Measurements from ENCODE around the gene MBNL2.

Gene MBNL2

DNA sequence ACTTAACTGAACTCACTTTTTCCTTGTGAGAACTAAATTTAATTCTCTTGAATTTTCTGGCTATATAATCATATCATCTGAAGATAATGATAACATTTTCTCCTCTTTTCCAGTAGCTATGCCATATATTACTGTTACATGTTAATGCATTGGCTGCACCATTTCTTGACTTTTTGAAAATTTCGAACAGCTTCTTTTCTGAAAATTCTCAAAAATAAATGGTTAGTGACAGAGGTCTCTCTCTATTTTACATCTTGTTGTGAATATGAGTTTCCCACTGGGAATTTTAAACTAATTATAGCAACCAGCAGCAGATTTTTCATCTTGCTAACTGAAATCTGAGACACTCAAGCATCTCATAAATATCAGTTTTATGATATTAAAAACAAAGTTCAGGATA, 30.6 kb downstream of the MBNL2 start:
- no peak for DNase-seq (ENCODE audit: low read depth, low spot score)

DNA sequence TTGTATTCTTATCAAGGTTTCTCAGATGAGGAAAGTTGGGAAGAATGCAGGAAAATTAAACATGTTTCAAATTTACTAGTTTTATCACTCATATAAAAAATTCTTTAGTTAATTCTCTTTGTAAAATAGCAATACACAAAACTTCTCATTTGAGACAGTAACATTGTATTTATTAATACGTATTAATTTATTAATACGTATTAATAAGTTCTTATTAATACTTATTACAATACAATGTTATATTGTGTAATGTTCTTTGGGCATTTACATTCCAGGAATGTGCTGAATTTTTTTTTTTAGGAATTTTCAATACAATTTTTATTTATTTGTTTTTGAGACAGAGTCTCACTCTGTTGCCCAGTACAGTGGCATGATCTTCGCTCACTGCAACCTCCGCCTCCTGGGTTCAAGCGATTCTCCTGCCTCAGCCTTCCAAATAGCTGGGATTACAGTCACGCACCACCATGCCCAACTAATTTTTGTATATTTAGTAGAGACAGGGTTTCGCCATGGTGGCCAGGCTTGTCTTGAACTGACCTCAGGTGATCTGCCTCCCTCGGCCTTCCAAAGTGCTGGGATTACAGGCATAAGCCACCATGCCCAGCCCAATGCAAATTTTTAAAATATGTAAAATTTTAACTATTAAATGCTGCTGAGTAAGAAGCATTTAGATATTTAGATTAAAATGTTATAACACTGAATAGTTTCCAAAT, 31.6 kb downstream of the MBNL2 start:
- DNase-seq (ENCODE audit: low read depth, low spot score) = no peak

DNA sequence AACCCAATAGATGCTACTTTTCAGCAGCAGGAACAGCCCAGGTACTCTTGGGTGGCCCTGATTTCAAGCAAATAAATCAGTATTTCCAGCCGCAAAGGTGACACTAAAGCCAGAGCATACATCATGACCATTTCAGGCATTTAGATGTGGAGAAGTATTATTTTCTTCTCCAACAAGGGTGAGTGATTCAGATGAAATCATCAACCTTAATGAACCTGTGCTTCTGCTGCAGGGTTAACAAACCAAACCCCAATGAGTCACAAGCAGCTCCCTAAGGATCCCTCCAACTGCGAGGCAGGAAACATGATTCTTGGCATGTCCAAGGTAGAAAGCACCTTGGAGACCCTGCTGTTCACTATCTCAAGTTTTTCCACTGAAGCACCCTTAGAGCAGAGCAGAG, 32.7 kb downstream of the MBNL2 start:
- no peak for DNase-seq (ENCODE audit: low read depth, low spot score)

DNA sequence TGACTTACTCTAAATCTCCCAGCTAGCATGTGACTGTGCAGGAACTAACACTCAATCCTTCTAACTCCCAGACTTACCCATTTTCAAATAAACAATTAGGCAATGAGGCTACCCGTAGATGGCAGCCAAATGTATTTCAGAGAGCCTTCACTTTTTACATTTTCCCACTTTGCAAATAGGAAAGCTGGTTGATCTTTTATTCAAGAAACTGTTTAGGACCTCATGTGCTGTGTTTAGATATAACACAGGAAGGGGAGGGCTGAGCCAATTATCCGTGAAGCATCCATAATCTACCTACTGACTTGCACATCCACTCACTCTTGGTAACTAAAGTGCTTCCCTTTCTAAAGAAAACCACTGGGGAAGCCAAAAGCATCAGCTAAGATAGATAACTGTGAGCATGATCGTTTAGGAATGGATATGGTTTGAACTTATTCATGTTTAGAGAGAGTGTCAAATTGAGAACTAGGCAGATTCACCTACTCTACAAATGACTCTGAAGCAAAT, 33.4 kb downstream of the MBNL2 start:
- DNase-seq (ENCODE audit: low read depth, low spot score) = no peak

DNA sequence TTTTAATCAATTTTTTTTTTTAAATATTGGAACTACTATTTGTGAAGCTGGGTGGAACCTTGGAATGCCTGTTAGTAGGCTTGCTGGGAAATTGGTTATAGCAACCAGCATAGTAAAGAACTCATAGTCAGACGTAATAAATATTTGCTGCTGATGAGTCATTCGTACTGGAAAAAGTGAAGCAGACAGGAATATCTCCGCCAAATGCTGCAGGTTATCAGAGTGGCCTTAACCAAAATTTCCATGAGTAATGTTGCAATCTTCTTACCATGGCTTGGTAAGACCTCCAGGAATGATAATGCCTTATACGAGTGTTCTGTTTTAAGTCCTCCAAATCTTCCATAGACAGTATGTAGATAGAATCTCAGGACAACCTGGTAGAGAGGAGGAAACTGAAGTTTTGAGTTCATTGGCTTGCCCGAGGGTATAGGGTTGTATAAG, 34.2 kb downstream of the MBNL2 start:
- no peak for DNase-seq (ENCODE audit: low read depth, low spot score)

DNA sequence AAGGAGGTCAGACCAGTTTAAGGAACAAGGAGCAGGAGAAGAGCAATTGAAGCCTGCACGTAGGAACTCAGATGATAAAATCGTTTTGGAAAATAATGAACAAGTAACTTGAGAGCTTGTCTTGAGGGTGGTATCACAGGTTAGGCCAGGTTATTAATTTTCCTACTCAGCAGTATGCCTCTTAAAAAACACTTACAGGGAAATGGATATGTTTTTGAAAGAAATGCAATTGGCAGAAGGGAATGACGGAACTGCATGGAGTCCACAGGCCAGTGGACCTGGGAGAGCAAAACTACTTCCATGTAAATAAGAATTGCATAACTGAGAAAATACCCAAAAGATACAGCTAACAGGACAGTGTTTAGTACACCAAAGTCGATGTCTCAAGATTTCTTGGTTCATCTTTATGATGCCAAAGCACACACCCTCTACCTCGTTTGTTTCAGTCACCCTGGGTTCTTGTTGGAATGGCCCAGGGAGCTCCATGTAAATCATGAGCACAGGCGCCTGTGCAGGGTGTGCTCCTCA, 35.2 kb downstream of the MBNL2 start:
- DNase-seq (ENCODE audit: low read depth, low spot score) = no peak

DNA sequence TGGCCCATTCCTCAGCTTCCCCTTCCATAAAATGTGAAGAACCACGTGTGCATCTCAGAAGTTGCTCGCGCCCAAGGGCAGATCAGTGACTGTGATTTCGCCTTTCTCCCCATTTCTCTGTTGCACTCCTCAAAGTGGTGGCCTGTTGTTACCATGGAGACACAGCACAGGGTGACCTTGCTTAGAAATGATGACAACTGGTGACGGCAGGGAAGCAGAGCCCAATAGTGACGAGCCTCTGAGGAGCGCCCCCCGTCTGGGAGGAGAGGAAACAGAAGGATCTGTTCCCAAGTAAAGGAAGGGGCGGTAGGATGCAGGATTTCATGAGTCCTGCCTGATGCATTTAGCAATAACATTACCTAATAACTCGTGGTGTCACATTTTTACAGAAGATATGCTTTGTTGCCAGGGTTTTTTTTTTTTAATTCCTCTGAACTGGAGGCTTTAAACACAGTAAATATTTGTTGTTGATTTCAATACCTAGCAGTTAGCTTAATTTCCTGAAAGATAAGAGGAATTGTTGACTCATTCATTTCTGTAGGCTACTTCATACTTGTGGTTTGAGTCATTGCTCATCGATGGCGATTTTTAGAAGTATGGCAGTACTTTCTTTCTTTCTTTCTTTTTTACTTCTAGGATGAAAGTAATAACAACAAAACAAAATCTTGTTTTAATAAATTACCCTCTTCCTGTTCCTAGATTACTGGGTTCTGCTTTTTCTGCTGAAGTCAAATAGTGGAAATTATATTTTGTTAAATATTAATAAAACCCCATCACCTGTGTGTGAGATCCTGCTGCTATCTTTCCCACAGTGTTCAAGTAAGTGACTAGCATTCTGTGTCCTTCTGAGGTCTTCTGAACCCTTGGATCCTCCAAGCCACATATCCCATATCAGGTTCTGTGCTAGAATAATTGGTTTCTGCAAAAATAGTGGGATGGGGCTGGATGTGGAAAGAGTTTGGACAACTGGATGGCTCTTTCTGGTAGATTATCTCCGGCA, 36.0 kb downstream of the MBNL2 start:
- DNase-seq (ENCODE audit: low read depth, low spot score) = peak; percentile 47

DNA sequence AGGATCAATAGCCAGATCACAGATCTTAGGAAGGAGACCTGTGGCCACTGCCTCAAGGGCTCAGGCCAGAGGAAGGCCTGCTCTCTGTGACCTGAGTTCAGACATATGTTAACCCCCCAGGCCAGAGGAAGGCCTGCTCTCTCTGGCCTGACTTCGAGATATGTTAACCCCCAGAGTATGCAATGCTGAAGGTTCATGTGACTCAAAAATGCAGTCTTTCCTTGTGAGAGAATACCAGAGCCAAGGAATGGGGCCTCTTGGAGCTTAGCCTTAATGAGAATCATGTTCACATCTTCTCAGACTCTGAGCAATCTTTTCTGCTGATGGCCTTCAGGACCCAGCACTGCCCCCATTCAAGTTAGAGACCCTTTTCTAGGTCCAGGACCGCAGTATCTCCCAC, 36.7 kb downstream of the MBNL2 start:
- peak; percentile 41 for DNase-seq (ENCODE audit: low read depth, low spot score)

DNA sequence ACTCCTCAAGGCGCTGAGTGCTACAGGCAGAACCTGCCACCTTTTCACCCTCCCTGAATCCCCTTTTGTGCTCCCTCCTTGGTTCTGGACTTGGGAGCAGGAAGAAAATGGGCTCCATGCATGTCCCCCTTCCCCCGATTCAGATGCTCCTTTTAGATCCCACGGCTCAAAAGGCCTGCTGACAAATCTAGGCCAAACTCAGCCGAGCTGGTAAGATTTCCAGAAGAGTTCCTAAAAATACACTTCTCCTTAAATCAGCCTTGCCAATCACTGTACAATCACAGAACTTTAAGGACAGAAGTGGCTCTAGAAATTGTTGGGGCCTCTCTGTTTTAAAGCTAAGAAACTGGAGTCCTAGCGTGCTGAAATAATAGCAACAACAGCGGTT, 37.3 kb downstream of the MBNL2 start:
- DNase-seq (ENCODE audit: low read depth, low spot score) = no peak

DNA sequence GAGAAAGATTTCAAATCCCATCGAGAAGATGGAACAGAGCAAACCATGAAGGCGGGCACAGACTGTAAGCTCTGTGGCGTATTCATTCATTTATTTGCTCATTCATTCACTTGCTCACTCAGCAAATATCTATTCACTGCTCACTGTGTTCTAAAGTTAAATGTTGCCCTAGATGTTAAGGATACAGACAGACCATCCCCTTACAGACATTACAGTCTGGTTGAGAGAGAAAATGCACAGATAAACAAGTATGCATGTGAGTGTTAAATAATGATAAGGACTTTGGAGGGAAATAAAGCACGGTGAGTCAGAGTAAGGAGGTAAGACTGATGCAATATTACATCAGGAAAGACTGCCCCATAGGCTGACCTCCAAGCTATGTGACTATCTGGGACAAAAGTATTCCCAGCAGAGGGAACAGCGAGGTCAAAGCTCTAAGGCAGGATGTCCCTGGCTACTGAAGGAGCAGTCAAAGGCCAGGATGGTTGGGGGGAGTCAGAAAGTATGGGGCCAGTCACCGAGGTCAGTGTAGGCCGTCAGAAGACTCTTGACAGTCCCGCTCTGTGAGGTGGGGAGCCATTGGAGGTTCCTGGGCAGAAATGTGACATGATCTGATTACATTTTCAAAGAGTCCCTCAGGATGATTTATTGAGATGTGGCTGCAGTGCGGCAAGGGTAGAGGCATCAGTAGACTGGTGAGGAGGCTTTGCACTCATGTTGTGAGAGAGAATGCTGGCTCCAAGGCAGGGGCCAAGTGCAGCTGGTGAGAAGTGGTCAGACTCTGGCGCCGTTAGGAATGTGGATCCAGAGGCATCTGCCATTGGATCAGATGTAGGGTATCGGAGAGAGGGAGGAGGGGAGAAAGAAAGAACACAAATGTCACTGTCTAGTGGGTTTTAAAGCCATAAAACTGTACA, 37.9 kb downstream of the MBNL2 start:
- DNase-seq (ENCODE audit: low read depth, low spot score) = no peak

DNA sequence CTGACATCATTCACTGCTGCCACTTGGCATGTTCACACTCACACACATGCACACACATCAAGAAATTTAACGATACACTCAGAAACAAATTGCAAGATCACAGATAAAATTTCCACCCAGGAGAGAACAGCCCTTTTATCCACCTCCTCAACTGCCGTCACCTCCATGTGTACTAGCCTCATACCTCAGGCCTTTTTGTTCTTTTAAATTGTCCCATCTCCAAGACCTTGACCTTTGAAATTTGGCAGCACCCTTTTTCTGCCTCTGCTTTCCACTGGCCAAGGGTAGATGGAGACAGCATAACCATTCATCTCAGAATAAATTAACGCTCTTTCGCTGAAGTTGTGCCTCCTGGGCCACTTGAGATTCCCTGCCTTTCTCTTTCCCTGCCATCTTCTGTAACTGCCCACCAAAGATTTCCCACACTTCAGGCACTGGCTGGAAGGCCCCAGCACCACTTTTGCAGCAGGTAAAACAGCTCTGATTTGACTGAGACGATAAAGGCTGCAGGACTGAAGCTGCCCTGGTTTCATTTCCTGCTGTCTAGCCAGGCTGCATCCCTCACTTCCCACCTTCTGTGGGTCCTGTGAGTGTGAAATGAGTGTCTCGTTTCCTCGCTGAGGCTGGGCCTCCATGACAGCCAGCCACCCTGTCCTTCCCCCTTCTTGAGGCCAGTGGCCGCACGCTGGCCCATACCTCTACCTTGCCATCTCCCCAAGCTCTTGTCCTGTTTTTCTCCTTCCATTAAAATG, 39.3 kb downstream of the MBNL2 start:
- no peak for DNase-seq (ENCODE audit: low read depth, low spot score)

DNA sequence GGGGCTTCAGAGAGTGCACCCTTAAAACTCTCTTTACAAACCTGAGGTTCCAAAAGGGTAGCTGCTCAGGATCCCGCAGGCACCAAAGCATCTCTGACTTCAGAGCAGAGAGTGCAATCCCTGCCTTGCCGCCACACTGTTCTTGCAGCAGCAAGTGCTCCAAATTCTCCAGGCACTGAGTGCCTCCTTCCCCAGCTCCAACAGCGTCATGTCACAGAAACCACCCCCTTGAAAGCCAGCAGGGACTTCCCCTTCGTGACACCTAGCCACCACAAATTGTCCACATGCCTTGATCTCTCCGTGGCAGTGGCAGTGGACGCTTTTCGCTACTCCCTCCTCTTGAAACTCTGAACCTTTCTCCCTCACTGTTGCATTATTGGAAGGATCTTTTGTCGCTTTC, 39.9 kb downstream of the MBNL2 start:
- no peak for DNase-seq (ENCODE audit: low read depth, low spot score)

DNA sequence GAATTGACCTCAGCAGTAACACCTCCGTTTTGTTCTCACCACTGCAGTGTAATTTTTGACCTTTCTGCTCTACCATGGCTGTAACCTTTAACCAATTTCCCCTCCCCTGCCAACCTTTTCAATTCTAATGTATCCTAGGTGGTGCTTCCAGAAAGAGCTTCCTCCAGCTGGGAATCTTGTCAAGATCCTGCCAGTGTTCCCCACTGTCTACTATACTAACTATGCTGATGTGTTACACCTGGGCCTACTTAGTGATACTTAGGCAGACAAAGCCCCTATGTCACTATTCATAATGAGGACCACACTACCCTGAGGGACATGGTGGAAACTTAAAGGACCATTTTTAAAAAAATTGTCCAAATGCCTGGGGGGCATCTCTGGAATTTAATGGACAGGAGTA, 41.0 kb downstream of the MBNL2 start:
- DNase-seq (ENCODE audit: low read depth, low spot score) = no peak

DNA sequence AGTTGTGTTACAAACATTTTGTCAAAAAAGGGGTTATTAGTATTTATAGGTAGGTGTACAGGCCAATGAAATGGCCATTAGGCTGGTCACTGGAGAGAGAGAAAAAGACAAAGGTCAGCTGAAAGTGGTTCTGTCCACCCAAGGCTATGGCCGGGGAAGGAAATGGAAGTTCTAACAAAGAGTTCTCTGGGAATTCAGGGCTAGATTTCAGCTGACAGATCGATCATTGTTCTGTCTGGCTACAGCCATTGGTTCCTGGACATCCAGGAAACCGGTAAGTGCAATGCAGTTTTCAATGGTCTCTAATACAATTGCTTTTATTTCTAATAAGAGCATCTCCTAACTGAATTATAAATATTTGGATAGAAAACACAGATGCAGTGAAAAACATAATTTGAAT, 42.5 kb downstream of the MBNL2 start:
- DNase-seq (ENCODE audit: low read depth, low spot score) = no peak

DNA sequence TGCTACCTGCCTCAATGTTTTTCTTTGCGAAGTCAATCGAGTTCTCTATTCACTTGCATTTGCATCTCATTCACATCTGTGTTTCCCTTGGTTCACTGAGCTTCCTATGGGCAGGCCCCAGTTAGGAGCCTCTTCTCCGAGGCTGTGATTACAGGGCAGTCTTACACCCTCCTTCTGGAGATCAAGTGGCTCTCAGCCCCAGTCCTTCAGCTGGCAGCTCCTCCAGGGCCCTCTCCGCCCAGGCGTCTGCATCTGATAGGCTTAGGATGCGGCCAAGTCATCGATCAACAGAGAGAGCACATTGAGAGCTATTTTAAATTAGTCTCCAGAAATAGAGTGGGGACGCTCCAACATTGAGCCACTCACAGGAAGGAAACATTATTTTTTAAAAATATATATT, 44.2 kb downstream of the MBNL2 start:
- DNase-seq (ENCODE audit: low read depth, low spot score) = no peak

DNA sequence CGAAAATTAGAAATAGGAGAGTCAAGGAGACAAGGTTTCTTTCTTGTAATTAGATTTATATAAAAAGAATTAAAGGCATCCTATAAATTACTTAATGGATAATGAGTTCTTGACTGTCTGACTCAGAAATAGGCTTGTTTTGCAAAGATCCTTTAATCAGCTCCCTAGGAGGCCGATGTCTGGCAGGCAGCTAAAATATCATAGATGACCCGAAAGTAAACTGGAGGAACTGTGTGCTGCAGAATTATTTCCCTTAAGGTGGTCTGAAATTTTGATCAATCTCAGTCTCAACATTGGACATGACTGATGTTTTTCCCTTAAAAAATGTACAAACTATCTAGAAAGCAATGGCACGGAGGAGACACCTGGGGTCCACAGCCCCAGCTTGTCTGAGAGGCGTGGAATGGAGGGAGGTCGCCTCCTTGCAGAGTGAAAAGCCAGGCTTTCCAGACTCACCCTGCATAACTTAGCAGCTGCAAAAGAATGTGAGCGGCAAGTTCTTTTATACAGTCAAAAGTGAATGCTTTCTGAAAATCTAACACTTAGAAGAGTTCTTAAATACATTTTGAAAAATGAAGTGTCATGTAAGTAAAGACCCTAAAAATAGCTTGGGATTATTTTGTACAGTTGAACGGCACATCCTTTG, 44.8 kb downstream of the MBNL2 start:
- no peak for DNase-seq (ENCODE audit: low read depth, low spot score)

DNA sequence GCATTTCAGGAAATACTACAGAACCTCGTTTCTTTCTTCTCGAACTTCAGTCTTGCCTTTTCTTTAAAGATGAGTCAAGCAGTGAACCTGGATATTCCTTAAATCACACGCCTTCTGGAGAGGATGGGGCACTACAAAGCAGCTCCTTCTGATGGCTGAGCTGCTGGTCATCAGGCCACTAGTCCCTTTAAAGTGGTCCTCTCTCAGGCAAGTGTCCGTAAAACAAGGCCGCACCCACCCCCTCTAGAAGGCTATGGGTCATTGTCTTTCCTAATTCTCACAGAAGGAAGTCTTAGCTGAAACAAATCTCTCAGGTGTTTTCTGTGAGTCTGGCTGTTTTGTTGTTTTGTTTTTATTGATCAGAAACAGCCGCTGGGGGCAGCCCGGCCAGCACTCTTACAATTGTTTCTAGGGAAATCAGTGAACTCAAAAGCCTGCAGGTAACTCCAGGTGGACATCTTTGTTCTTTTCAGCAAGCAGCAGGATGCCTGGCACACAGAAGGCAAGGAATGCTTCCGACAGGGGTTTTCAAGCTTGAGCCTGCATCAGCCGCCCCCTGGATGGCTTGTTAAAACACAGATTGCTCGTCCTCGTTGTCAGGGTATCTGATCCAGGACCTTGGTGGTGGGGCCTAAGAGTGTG, 45.4 kb downstream of the MBNL2 start:
- DNase-seq (ENCODE audit: low read depth, low spot score) = peak; percentile 55

DNA sequence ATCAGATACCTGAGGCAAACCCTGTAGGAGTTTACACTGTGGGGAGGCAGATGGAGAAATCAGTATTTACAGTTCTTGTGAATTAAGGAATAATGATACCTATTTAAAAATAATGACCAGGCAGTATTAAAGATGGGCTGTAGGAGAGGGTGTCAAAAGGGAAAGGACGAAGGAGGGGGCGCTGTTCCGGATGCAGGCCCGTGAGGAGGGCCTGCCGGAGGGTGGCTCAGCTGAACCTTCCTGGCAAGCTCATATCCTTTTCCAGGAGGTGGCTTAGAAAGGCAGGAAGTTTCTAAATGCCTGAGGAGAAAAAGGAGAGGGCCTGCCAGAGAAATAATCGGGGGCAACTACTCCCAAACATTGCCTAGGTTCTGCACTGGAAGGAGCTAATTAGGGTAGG, 46.6 kb downstream of the MBNL2 start:
- DNase-seq (ENCODE audit: low read depth, low spot score) = peak; percentile 8

DNA sequence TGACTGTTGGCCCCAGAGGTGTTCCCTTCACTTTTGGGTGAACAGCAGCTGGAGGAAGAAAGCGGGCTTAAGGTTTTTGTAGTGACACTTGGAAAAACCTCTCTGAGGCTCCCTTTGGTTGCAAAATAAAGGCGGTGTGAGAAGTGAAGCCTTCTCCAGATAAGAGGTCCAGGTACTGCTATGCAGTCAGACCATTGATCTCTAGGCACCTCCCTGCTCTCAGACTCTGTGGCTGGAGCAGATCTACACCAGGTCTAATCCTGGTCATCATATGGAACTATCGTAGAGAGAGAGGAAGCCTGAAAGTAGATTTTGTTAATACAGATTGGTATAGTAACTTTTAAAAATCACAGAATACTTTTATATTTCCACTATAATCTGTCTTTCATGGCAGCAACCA, 47.5 kb downstream of the MBNL2 start:
- no peak for DNase-seq (ENCODE audit: low read depth, low spot score)

DNA sequence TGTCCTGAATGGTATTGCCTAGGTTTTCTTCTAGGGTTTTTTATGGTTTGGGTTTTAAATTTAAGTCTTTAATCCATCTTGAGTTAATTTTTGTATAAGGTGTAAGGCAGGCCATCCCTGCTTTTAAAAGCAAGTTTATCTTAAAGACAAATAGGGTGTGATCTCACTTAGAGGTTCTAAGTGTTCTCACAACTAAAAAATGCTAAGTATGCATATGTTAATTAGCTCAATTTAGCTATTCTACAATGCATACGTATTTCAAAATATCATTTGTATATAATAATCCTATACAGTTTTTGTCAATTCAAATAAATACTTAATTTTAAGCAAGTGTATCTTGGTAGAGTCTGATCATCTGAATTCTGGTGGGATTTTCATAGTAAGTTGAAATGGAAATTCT, 50.4 kb downstream of the MBNL2 start:
- no peak for DNase-seq (ENCODE audit: low read depth, low spot score)

Measured in ELF-1 (cell line).